Stimulated activated CD4-positive, alpha-beta T cell treated with anti-CD3 and anti-CD28 coated beads, TNF-alpha, amount 100 ng/mL, for 48 hours (primary cell): Measurements from ENCODE around the gene TMEM217.

Experiments used
- DNase-seq, 3 donors: peaks; one replicate each; pipeline ENCODE4 v3.0.0-alpha.2; 2020; ENCODE audit warnings: low read depth in 3 of 3

Gene TMEM217

DNA sequence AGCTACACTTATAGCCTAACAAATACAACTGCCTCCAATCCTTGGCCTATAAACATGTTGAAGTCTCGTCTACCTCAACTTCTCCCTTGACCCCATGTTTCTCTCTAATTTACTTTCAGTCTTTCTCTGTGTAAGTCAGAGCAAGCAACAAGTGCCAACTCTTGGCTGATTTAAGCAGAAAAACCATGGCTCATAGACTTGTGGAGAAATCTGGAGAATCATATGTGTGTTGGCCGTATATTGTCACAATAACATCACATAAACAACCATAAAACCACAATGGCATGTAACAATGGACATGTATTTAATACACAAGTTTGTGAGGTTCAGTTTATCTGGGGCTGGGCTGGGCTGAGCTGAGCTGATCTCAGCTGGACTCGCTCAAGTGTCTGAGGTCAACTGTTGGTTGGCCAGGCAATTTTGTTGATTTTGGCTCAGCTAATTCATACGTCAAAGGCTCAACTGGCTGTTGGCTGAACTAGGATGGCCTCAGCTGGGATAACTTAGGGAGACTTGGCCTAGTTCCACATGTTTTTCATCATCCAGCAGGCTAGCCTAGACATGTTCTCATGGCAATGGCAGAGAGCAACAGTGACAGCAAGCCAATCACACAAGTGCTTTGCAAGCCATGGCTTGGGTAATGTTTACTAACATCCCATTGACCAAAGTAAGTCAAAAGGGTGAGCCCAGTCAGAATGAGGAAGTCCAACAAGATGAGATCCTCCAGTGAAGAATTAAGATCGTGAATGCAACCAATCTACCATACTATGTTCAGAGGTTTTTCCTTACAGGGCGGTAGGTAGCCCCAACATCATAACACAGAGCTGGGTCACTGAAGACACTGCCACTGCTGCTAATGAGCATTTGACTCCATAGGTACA lies 13.3 kb downstream of the TMEM217 start:
- no peak for DNase-seq

DNA sequence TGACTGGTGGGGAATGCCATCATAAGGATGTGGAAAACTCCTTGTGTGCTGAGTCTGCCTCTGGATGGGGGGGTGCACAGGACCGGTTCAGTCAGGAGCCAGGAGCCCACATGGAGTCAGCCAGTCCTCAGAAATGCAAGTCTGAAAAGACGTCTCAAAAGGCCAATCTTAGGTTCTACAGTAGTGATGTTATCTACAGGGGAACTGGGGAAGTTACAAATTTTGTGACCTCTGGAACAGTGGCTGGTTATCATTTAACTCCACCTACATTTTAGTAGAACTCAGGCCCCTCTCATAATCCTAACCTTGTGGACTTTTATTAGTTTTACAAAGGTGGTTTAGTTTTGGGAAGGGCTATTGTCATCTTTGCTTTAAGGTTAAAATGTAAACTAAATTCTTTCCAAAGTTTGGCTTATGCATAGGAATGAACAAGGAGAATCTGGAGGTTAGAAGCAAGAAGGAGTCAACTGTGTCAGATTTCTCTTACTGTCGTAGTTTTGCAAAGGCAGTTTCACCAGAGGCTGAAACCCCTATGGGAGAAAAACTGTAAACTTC lies 14.1 kb downstream of the TMEM217 start:
- no peak for DNase-seq

DNA sequence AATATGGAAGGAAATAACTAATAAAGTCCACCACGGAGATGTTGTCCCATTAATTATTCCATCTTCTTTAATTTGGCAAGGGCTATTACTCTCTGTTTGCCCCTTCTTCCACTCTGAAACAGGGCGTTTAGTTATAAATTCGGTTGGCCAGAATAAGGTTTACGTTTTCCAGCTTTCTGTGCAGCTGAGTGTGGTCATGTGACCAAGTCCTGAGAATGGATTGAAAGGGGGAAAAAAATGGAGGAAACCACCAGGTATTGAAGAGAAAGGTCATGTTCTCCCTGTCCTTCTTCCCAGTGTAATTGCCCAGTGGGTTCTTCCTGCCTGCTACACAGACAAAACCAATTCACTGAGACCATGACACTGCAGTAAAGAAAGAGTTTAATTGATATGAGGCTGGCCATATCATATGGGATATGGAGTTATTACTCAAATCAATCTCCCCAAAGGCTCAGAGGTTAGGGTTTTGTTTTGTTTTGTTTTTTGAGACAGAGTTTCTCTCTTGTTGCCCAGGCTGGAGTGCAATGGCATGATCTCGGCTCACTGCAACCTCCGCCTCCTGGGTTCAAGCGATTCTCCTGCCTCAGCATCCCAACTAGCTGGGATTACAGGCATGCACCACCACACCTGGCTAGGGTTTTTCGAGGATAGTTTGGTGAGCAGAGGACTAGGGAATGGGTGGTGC lies 14.7 kb downstream of the TMEM217 start:
- no peak for DNase-seq

DNA sequence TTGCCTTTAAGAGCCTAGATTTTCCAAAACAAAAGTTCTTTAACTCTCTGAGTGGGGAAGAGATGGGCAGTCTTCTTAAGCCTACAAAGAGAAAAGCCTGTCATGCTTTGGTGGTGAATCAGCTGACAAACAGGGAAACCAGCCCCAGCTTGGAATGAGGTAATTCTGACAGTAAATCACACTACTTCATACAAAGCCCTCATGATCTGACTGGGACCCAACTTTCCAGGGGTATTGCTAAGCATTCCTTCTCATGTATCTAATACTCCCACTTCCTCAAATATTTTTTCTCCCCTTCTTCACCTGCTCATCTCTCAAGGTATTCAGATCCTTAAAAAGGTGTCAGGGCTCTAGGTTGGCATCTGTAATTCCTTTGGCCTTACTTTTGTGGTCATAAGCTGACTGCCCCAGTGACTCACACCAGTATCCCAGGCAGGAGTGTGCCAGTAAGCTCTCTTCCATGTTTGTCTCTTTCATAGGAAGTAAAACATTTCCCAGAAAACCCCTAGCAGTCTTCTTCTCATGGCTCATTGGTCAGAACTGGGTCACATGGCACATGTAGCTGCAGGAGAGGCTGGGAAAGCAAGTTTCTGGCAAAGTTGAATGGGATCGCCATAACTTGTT lies 15.4 kb downstream of the TMEM217 start:
- DNase-seq: no peak

DNA sequence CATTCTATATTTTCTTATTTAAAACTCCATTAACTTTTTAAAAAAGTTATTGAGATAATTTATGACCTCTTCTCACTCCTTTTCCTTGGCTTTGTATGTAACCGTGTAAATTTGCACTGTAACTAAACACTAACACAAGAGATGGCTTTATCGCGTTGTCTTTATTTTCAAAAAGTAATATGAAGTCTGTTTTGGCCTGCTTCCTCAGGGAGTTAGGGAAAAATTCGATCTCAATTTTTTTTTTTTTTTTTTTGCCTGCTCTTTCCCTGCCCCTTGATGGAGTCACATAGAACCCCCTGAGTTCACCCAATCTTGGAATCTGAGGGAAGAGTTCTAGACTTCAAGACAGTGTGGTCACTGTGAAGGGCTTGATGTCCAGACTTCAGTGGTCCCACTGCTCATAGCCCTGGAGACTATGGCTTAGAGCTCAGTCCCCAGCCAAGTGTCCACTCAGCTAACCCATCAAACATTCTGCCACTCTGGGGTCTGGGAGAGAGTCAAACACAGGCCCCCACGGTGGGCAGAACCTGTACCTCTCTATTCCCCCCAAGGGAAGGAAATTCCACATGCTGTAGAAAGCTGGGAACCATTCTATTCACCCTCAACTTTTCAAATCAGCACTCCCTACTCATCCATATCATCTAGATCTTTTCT lies 16.0 kb downstream of the TMEM217 start:
- DNase-seq: no peak

DNA sequence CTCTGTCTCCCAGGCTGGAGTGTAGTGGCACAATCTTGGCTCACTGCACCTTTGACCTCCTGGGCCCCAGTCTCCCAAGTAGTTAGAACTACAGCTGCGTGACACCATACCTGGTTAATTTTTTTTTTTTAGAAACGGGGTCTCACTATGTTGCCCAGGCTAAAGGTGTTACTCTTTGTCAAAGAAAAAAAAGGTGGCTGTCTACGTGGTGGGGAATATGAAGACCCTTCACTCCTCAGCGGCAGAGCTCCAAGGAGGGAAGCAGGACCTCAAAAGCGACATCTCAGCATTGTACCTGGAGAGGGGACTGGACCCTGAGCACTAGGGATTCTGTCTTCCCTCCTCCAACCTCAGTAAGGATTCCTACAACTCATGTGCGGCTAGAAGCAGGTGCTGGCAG lies 16.8 kb downstream of the TMEM217 start:
- DNase-seq: no peak

DNA sequence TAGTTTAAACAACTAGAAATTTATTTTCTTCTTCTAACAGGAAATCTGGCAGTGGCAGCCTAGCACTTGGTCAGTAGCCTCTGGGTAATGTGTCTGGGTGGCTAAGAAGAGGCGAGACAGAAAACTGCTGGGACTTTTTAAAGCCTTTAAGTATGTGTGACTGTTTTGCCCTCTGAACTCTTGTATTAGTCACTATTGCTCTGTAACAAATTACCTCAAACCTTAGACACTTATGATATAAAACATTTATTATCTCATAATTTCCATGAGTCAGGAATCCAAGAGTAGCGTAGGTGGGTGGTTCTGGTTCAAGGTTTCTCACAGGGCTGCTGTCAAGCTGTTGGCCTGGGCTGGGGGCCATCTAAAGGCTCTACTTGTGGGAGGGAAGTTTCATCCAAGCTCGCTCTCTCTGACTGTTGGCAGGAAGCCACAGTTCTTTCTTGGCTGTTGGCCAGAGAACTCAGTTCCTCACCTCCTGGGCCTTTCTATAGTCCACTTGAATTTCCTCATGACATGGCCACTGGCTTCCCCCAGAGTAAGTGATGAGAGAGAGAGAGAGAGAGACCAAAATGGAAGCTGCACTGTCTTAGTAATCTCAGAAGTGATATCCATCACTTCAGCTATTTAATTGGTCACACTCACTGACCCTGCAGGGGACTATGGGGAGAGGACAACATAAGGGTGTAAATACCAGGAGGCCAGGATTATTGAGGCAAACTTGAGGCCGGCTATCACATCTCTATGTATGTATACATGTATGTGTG lies 17.8 kb downstream of the TMEM217 start:
- peak; percentile 69 to 82 (median 73) for DNase-seq

DNA sequence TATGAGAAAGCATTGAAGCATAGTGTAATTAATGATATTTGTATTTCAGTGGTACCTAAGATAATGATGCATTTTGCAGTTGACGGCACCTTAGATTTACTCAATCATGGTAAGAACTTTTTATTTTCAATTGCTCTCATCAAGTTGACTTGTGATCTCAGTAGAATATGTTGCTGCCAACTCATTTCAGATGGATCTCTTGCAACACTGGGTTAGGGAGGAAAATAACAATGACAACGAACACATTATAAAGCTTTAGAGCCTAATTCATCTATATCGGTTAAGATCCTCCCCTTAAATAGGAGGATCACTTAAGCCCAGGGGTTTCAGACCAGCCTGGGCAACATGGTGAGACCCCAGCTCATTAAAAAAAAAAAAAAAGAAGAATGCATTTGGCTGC lies 18.4 kb downstream of the TMEM217 start:
- DNase-seq: no peak

DNA sequence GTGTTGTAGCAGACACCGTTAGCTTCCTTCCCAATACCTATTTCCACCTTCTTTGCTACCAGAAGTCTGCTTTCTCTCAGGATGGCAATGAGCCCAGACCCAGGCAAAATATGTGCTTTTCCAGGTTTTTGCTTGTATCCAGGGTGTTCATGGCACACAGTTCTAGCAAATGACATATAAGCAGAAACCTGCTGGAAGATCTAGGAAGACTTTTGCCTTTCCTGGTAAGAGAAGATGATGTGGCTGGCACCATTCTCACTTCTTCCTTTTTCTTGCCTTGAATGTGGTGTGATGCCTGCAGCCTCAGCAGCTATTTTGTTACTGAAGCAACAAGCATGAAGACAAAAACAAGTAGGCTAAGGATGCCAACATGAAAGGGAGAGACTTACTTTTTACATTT lies 19.6 kb downstream of the TMEM217 start:
- no peak for DNase-seq

DNA sequence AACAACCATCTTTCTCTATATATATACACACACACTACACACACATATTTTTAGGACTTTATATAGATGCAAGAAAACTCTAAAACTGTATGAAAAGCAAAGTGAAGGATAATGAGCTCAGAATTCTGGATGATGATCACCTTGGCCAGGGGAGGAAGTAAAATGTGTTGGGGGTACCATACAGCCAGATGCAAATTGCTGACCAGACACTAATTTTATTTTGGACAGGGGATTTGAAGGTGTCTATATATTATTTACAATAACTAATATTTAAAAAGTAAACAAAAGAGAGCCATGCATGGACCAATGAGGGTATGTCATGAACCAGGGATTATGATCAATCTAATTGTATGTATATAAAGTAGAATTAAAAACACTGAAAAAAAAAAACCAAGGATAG lies 20.2 kb downstream of the TMEM217 start:
- no peak for DNase-seq

DNA sequence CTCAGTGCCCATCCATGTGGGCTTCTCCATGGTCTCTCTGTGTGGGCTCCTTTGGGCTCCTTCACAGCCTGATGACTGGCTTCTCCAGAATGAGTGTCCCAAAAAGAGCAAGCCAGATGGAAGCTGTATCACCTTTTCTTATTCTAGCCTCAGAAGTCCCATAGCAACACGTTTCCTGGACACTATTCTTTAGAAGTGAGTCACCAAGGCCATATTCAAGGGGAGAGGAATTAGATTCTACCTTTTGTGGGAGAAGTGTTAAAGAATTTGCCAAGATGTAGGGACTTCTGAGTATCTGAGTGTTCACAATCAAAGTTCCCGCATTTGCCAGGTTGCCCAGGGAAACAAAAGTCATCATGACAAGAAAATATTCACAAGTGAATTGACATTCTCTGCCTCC lies 21.0 kb downstream of the TMEM217 start:
- DNase-seq: no peak

DNA sequence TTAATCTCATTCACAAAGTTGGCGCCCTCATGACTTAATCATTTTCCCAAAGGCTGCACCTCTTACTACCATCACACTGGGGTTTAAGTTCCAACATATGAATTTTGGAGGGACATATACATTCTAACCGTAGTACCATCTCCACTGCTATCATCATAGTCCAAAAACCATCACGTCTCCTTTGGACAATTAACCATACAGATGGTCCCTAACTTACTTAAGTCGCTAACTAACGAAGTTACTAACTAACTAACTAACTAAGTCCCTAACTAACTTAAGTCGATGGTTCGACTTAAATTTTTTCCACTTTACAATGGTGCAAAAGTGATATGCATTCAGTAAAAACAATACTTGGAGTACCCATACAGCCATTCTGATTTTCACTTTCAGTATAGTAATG lies 24.4 kb downstream of the TMEM217 start:
- no peak for DNase-seq

DNA sequence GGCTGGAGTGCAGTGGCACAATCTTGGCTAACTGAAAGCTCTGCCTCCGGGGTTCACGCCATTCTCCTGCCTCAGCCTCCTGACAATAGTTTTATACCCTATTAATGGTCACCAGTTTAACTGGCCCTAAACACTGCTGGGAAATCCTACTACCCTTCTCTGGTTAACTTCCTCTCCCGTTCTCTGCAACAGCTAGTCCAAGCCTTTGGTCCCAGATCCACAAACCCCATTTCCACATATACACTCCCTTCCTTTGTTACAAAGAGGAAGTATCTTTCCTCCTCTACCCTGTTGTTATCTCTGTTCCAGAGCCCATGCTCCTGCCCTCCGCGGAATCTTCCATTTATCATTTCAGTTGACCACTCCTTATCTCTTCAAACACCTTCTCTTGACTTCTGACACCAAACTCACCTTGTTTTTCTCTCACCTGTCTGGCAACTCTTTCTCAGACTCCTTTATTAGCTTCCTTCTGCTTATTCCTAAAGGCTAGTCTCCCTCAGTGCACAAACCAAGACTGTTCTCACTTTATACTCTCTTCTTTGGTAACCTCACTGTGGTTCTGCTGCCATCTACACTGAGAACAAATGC lies 25.4 kb downstream of the TMEM217 start:
- no peak for DNase-seq

DNA sequence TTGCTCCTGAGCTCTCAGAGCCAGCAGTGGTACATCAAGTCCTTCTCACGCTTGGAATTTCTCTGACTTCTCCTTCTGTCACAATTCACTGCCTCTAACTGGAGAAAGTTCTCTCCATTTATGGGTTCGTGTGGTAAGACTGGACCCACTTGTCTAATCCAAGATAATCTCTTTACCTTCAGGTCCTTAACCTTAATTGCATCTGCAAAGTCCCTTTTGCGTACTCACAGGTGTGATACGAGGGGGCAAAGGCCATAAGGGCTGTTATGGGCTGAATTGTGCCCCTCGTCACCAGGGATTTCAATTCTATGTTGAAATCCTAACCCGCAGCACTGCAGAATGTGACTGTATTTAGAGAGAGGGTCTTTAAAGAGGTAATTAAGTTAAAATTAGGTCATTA lies 27.8 kb downstream of the TMEM217 start:
- no peak for DNase-seq

DNA sequence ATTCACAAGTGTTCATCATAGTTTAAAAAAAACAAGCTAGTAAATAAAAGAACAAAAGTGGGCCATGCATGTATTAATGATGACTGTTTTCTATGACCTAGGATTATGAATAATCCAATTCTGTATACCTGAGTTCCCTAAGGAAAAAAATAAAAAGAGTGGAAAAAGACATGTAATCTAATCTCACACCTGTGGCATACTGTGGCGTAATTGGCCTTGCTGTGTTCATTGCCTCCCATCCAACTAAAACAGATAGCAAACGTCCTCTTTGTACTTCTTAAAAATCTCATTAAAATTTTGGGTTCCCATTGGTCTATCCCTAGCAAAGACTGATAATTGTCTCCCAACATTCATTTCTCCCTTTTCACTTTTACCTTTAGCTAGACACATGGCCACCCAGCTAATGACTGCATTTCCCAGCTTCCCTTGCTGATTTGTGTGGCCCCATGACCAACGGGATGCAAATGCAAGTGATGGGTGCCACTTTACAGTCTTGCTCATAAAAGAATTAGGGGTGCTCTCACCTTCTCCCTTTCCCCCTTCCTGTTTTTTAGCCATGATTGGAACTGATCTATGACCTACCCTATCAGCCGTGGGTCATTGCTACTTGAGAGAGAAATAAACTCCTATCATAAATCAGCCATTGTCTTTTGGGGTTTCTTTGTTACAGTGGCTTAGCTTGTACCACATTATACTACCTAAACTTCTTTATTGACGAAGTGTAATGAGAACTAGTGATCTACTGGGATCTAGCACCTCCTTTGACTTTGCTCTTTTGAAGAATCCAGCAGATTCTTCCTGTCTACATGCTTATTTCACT lies 32.4 kb downstream of the TMEM217 start:
- no peak for DNase-seq

DNA sequence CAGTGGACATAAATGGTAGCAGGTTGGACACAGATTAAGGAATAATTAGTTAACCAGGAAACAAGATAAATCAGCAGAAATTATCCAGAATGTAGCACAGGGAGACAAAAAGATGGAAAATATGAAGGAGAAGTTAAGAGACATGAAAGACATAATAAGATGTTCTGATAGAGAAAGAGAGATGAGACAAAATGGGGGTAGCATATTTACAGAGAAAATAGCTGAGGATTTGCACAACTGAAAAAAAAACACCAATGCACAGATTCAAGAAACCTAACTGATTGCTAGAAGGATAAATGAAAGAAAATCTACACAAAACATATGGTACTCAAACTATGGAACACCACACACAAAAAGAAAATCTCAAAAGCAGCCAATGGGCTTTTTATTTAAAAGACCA lies 35.0 kb downstream of the TMEM217 start:
- no peak for DNase-seq

DNA sequence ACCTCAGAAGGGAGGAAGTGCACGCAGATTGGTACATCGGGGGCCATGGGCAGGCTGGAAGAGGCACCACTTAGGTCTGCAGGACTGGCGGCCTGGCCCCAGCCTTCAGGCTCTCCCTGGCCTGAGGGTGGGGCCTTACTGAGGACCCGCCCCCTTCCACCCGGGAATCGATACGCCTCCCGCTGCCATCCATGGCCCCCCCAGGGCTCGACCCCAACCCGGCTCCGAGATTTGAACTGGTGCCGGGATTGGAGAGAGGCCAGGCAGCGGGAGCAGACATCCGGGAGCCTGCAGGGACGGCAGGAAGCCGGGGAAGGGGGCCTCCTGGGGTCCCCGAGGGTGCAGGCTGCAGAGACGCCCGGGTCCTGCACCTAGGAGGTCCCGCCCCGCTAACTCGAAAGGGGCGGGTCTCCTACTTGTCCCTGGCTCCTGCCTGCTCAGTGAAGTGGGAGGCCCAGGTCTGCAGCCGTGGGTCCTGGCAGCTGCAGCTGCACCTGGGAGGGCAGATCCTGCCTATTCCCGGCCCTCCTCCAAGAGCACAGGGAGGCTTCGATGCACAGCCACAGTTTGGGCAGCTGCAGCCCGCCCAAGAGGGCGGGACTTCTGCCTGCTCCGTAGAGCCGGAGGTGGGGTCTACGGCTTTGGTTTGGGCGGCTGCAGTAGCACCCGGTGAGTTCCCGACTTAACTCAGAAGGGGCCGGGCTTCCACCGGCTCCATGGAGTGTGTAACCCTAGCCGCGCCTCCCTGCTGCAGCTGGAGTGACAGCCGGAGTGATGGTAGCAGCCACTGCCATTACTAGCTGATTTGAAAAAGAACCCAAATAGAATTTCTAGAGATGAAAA lies 35.6 kb downstream of the TMEM217 start:
- DNase-seq: peak; percentile 46 to 67 (median 65)

DNA sequence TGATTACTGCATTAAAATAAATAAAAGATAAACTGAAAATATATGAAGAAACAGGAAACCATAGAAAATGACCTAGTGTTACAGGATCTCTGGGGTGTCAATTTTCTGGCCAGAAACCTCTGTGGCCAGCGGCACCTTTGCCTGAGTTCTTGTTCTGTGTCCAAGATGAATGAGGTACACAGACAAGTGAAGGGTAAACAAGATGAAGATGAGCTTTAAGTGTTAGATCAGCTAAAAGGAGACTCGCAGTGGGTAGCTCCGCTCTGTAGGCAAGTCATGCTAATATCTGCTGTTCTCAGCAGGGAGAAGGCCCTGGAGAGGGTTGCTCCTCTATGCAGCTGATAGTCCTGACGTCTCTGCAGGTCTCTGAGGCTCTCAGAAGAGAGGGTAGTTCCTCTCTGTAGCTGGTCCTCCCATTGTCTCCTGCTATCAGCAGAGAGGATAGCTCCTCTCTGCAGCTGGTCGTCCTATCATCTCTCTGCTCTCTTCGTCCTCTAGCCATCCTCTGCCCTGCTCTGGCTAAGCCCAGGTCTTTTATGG lies 36.3 kb downstream of the TMEM217 start:
- DNase-seq: no peak

DNA sequence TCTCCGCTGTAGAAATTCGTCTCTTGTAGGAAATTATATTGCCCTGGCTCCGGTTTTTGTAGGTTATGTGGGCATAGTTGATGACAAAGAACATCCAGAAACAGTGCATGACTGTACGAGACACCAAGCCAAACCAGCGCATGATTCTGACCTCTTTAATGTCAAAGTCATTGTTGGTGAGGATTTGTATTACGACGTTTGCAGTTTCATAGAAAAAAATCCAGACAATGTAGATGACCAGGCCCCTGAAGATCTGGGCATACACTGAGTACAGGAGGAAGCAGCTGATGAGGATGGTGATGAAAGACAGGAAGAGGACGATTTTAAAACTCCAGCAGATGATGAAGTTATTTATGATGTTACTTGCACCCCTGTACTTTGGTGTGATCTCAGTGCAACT lies 39.4 kb downstream of the TMEM217 start:
- no peak for DNase-seq
